Non-pigmented ciliary epithelial cell (primary cell): ENCODE data around the gene ARHGAP30.

Experiments
- DNase-seq: peaks from one replicate; pipeline ENCODE4 v3.0.0-alpha.2; 2010; ENCODE audit warnings: low read depth

Gene ARHGAP30

DNA sequence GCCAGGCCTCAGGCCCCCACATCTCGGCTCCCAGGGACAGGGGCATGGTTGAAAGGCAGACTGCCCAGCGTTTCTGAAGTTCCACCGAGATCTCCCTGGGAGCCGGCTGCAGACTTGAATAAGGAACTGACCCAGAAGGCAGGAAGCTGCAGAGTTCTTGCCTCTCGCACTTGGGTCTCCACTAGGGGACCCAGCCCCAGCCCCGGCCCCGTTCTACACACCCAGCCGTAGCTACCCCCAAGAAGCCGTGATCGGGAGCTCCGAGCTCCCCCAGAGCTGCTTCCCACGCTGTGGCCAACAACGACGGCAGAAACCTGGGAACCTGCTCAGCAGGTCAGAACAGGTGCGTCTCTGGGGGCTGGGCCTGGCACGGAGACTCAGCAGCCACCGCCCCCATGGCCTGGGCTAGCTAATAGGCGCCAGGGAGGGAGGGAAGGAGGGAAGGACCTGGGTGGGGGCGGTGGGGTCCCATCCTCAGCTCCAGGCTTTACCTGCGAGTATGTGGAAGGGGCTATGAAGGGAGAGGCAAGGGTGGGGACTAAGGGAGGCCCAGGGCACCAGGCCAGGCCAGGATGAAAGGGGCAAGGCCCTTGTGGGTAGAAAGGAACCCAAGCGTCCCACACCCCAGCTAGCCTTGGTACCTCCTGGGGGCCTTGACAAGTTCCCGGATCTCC is 19.7 kb upstream of the ARHGAP30 start, which contains the start of gene NECTIN4:
Gene NECTIN4, minus strand, starts transcription at position 308 of the 674 bp plus-strand sequence. Its CDS starts 262 bp downstream, at position 46.
- no peak for DNase-seq

DNA sequence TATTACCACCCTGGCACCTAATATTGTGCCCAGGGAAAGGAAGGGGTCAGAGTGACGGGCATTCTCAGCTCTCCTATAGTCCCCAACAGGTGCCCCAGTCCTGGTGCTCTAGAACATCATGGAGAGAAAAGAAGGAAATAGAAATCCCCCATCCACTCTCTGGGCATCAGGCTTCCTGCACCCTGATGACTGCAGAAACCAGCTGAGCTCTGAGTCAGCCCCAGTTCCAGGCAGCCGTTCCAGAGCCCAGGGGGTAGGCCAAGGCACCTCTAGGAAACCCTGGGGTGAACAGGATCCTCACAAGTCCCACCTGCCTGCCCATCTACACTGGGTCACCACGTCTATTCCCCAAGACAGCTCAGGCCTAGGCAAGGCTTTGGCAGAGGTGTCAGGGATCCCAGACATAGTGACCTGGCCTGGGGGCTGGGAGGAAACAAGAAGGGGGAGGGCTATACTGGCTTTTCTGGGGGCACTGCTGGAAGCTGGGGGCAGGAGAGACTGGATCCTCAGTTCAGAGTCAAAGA is 19.0 kb upstream of the ARHGAP30 start:
- no peak for DNase-seq

DNA sequence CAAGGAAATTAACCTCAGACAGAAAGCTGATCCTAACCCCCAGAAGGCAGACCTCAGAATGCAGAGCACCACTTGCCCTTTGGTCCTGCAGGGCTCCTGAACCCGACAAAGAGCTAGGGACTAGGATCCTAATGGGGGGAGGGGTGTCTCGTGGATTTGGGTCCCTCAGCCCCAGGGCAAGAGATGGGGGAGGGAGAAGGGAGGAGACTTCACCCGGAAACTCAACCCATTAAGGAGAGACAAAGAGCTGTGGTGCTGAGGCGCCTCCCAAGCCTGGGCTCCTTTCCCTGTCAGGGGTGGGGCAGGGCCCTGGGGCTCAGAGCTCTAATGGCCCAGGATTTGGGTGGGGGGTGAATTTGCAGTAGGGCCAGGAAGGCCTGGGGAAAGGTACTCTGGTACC is 16.8 kb upstream of the ARHGAP30 start:
- DNase-seq: no peak

- DNase-seq: no peak
Measured at GRCh38 chr1:161085165-161085564, 15.5 kb upstream of the ARHGAP30 start.

- DNase-seq: no peak
Measured at GRCh38 chr1:161084597-161084988, 14.9 kb upstream of the ARHGAP30 start.

- DNase-seq: no peak
Measured at GRCh38 chr1:161083748-161084596, 14.3 kb upstream of the ARHGAP30 start.

DNA sequence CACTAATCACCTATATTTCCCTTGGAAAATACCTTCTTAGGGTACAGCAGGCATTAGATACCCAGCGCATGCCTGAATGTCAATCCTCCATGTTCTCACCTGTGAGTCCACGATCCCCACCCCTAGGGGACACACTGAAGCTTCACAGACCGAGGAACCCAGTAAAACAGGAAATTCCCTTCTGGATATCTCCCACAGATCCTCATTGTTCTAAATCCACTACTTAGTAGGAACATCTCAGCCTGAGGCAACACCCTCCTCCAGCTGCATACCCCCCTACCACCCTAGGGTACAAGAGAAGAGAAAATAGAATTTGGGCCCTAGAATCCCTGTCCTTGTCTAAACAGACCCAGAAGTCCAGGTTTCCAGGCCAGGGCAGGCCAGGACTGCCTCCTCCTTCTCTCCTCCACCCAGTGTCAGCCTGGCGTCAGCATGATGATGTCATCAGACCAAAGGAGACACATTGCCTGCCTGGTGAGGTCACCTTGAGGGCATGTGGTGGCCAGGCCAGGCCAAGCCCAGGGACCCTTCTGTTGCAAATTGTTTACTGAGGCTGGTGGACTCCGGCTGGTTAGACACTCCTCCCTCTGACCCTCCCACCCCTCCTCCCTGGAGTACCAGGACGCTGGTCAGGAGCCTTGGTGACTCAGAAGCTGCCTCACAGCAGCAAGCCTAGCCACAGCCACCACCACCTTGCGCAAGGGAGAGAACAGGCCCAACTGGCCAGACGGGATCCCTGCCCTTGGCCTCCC is 13.5 kb upstream of the ARHGAP30 start:
- DNase-seq: peak; percentile 78

DNA sequence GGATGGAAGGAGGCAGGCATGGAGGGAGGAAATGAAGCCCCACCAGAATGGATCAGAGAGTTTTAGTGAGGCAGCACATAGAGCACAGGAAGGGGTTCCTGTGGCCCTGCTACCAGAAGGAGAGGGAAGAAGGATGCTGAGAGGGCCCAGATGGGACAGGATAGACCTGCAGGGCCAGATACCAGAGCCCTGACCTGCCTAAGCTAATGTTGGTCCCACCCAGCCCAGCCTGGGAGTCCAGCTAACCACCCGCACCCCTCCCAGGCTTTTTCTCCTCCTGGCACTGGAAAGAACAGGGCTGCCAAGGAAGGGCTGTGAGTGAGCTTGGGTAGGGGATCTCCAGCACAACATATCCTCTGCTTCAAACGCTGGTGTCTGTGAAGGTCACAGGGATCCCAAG is 12.8 kb upstream of the ARHGAP30 start:
- DNase-seq: no peak

DNA sequence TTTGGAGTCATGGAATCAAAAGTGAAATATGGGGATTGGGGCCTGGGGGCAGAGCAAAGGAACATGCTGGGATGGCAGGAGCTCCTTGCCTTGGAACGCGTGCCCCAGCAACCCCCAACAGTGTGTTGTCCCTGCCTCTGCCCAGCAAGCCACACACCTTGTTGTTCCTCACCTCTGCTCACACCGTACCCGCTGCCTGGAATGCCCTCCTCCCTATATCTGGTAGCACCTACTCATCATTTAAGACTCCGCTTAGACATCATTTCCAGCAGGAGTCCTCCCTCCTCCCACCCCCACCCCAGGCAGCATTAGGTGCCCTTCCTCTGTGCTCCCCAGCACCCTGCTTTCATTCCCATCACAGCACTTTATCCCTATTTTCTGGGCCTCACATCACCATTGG is 11.8 kb upstream of the ARHGAP30 start:
- DNase-seq: no peak

DNA sequence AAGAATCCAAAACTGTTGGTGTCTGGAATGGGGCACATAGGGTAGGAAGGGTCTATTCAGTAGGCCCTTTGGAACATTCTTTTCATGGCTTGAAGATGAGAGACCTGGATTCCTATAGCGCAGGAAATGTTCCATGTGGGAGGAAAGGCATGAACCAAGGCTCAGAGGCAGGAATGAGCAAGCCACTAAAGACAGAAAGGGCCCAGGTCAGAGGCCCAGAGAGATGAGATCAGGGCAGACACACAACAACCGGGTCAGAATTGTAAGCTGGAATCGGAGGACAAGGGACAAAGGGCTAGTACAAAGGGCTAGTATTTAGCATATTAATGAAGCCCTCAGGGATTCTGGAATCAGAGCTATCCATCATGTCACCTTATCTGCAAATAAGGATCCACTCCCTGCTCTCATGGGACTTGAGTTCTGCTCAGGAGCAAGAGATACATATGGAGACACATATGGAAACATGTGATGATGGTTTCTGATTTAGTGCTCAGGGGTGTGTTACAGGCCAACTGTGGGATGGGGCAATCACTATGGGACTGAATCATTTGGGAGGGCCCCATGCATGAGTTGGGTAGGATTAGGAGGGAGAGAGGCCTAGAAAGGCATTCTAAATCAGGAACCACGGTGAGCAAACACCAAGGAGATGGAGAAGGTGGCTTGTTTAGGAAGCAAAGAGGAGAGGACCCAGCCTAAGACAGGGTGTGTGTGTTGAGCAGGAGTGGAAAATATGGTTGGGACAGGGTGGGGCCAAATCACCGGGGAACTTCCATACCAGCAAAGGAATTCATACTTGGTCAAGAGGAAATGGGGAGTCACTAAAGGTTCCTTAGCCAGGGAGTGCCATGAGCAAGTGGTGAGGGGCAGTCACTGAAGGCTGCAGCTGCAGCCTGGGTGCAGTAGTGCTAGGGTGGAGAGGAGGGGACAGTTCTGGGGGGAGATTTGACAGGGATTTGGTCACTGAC is 11.0 kb upstream of the ARHGAP30 start:
- no peak for DNase-seq

DNA sequence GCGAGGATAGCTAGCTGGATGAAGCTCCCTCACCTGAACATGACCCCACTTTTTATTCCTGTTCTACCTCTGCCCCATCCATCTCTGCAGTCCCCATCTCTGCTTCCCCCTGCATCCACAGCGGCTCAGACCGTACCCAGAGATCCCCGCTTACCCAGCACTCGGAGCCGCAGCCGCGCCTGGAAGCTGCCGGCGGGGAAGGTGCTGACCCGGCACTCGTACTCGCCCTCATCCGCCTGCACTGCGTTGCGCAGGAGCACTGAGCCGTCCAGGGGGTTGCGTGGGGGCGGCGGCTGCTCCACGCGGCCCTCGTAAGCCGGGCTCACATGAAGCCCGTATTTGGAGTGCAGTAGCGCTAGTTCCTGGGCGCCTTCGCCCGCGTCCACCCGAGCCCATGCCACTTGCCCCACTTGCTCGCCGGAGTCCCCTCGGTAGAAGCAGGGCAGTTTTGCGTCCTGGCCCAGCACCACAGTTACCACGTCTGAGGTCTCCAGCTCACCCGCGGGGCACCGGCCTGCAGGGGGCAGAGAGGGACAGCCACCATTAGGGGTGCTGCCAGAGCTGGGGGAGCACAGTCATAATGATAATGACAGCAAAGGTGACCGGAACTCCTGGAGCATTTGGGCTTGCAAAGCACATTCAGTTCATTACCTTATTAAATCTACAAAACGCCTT is 9.9 kb upstream of the ARHGAP30 start:
- DNase-seq: no peak

DNA sequence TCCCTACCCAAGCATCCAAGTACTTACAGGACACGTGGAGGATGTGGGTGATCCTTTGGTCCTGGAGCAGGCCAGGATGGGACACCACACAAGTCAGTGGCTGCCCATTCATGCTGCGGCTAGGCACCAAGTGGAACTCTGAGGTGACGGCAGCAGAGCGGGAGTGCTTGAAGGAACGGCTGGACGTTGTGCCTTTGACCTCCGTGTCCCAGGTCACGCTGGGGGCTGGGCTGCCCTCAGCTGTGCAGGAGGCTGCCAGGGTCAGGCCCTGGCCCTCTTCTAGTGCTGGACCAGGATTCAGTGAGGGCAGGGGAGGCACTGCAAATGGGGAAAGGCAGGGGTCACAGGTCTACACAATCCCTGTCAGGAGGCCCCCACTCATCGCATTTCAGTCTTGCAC is 7.7 kb upstream of the ARHGAP30 start:
- DNase-seq: no peak

DNA sequence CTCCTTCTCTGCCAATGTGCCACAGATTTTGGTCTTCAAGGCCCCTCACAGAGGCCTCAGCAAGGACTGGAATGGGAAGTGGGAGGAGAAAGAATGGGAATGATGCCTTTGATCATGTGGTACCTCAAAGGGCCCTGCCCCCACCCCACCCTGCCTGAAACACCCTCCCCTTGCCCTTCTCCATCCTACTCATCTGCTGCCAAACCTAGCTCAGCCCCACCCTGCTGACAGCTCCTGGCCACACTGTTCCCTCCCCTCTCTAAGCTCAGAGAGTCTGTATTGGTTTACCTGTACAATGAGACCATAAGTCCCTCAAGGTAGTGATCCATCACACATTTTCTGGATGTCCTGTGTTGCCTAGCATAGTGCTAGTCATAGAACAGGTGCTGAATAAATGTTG is 6.7 kb upstream of the ARHGAP30 start:
- DNase-seq: no peak

- no peak for DNase-seq
Measured at GRCh38 chr1:161074676-161075368, 5.1 kb upstream of the ARHGAP30 start.

DNA sequence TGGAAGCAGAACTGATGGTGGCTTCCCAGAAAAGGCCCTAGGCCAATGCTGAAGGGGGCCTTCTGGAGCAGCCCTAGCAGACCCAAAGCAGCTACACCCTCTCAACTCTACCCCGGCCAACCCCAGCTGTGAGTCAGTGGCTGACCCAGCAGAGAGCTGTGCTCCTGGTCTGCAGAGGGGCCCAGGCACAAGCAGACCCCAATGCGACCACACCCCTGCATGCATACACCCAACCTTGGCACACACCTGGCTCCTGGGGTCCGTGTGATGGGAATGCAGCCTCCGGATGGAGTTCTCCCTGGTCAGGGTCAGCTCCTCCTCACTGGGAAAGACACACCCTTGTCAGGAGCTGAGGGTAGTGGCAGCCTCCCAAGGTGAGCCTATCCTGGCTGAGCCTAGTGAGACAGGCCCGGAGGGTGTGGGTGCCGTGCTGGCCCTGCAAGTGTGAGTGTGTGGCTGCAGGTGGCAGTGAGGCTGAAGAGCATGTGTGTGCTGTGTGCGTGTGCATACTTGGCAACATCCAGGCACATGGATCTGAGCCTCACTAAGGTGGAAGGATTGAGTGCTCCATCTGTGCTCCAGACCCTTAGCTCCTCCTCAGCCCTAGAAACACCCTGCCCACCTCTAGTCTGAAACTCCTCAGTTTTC is 3.9 kb upstream of the ARHGAP30 start:
- DNase-seq: no peak

GRCh38 chr1:161072751-161073449 is 3.2 kb upstream of the ARHGAP30 start:
- DNase-seq: no peak

- no peak for DNase-seq
Measured at GRCh38 chr1:161071886-161072371, 2.2 kb upstream of the ARHGAP30 start.

- DNase-seq: no peak
Measured at GRCh38 chr1:161070761-161071160, 1.1 kb upstream of the ARHGAP30 start.

DNA sequence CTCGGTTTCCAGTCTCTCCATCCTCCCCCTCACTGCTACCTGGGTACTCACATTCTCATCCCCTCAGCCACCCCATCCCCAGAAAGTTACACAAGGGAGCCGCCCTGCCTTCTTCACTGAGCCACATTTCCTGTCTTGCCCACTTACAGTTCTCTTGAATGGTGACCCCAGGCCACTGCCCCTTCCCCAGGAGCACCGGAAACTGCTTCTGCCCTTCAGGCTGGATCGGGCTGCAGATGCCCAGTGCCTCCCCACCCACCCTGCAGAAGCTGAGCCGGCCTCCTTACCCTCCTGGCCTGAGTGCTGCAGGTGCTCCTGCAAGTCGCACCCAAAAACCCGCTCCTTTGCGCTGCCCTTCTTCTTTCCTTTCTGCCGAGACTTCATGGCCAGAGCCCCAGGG is 450 bp downstream of the ARHGAP30 start:
- DNase-seq: no peak
